Osteoblast (primary cell): ENCODE measurements around the gene ADGRG6. TPM values are rescaled to one million over a fixed set of nuclear protein-coding genes. Genes with fewer than 3 reads are reported as not detected.
"Not testable (repeated sequence)": the region's sequence is repeated elsewhere in the genome, so short reads cannot be mapped to it uniquely, and the experiment has no call there.

Source experiments
- DNase-seq: peaks from one replicate; pipeline ENCODE4 v3.0.0; 2011; ENCODE audit warnings: low spot score, mixed read lengths; ENCODE audit not compliant: insufficient read length; ENCODE audit errors: missing footprints
- H2AFZ ChIP-seq: 2 replicates; pipeline ENCODE4 v1.6.0; 2011; ENCODE audit warnings: mild to moderate bottlenecking, low read length
- H3K27ac ChIP-seq: 2 replicates; pipeline ENCODE4 v1.5.1; 2011; ENCODE audit warnings: mild to moderate bottlenecking, low read depth, low read length, moderate library complexity
- H3K27me3 ChIP-seq: 2 replicates; pipeline ENCODE4 v1.6.0; 2012; ENCODE audit warnings: mild to moderate bottlenecking, control low read depth, inconsistent platforms, low read length, moderate library complexity; ENCODE audit not compliant: insufficient read depth
- H3K36me3 ChIP-seq: 2 replicates; pipeline ENCODE4 v1.5.1; 2011; ENCODE audit warnings: mild to moderate bottlenecking, low read length, control low read depth, moderate library complexity; ENCODE audit not compliant: insufficient read depth
- H3K4me1 ChIP-seq: 2 replicates; pipeline ENCODE4 v1.5.1; 2011; ENCODE audit warnings: mild to moderate bottlenecking, low read length, control low read depth, moderate library complexity; ENCODE audit not compliant: insufficient read depth
- H3K4me2 ChIP-seq: 2 replicates; pipeline ENCODE4 v1.6.0; 2011; ENCODE audit warnings: mild to moderate bottlenecking, low read length; ENCODE audit not compliant: insufficient read depth
- H3K4me3 ChIP-seq: fragments of 200-600 bp; sonication (generic); 3 replicates; pipeline ENCODE4 v1.5.1; 2012; ENCODE audit warnings: mild to moderate bottlenecking, low read length, inconsistent platforms; ENCODE audit not compliant: insufficient read depth
- H3K79me2 ChIP-seq: 2 replicates; pipeline ENCODE4 v1.6.0; 2012; ENCODE audit warnings: mild to moderate bottlenecking, low read length, control low read depth, inconsistent platforms; ENCODE audit not compliant: insufficient read depth
- H3K9me3 ChIP-seq: 2 replicates; pipeline ENCODE4 v1.5.1; 2011; ENCODE audit warnings: low read depth, low read length, control low read depth
- H4K20me1 ChIP-seq: 2 replicates; pipeline ENCODE4 v1.6.0; 2012; ENCODE audit warnings: mild to moderate bottlenecking, low read length, control low read depth; ENCODE audit not compliant: insufficient read depth
- CTCF ChIP-seq: IDR thresholded peaks from 2 replicates; pipeline ENCODE4 v1.5.1; 2011; ENCODE audit warnings: mild to moderate bottlenecking, low read depth, low read length, moderate library complexity; ENCODE audit errors: extremely low read depth
- total RNA-seq: library from RNA; depleted of rRNA; stranded (reverse); fragments of >200 nt; gene quantifications from 2 replicates; pipeline ENCODE4 v1.2.3, GENCODE V29; 2012

ADGRG6 gene
- total RNA-seq, 1 donor = 0.36 TPM

- Histone ChIP-seq H3K4me2 (no peak overlapping the region), H4K20me1 (no peaks in the 10 kb centered on the region), H3K4me1 (no peaks in the 10 kb centered on the region), H3K9me3 (no peaks in the 10 kb centered on the region), H3K27me3 (no peaks in the 10 kb centered on the region), H3K79me2 (no peaks in the 10 kb centered on the region), H2AFZ (no peak overlapping the region), H3K4me3 (no peak overlapping the region), H3K27ac (no peak overlapping the region), H3K36me3 (no peaks in the 10 kb centered on the region)
- TF ChIP-seq CTCF = no peak
- no peak for DNase-seq
Observed at GRCh38 chr6:142276256-142276655, 25.6 kb upstream of the ADGRG6 start.

GRCh38 chr6:142279350-142280180 lies 22.2 kb upstream of the ADGRG6 start:
- Histone ChIP-seq H3K9me3 (no peaks in the 10 kb centered on the region), H2AFZ (no peak overlapping the region), H3K4me3 (no peak overlapping the region), H3K4me1 (no peaks in the 10 kb centered on the region), H3K27ac (no peak overlapping the region), H4K20me1 (no peaks in the 10 kb centered on the region), H3K79me2 (no peaks in the 10 kb centered on the region), H3K36me3 (no peaks in the 10 kb centered on the region), H3K4me2 (no peak overlapping the region), H3K27me3 (no peaks in the 10 kb centered on the region)
- no peak for TF ChIP-seq CTCF
- peak; percentile 50 for DNase-seq

DNA sequence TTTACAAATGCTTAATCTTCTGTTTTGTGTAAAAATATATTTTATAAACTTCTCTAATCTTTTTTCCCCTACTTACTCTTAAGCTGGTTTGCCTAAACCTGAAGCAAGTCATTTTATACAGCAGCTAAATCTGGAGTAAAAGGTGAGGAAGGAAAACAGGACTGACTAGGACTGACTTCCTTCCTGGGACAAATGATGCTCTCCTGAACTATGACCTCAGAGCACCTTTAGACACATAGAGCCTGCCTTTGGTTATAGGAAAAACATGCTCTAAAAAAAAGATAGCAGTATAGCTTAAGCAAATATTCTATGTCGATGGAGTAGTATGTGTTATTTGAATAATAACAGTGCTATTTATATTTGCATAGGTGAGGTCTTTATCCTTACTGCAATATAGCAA lies 21.5 kb upstream of the ADGRG6 start:
- no peak overlapping the region for H3K4me3 ChIP-seq
- H3K27ac ChIP-seq = no peak overlapping the region
- H2AFZ ChIP-seq = no peak overlapping the region
- TF ChIP-seq CTCF = no peak
- H3K27me3 ChIP-seq = no peaks in the 10 kb centered on the region
- no peak overlapping the region for H3K4me2 ChIP-seq
- no peaks in the 10 kb centered on the region for H4K20me1 ChIP-seq
- H3K79me2 ChIP-seq = no peaks in the 10 kb centered on the region
- no peaks in the 10 kb centered on the region for H3K9me3 ChIP-seq
- no peaks in the 10 kb centered on the region for H3K36me3 ChIP-seq
- H3K4me1 ChIP-seq = no peaks in the 10 kb centered on the region
- no peak for DNase-seq

DNA sequence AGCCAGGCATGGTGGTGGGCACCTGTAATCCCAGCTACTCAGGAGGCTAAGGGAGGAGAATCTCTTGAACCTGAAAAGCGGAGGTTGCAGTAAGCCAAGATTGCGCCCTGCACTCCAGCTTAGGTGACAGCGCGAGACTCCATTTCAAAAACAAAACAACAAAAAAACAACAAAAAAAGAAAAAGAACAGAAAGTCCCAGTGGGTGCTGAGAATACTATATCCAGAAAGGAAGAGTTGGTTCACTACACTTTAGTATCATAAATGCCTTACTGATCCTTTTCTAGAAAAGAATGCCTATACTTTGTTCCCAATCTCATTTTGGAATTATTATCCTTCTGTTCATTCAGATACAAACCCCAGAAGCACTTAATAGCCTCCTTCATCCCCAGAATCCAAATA lies 20.9 kb upstream of the ADGRG6 start:
- no peaks in the 10 kb centered on the region for H3K27me3 ChIP-seq
- H3K9me3 ChIP-seq = no peaks in the 10 kb centered on the region
- no peaks in the 10 kb centered on the region for H3K4me1 ChIP-seq
- H4K20me1 ChIP-seq = no peaks in the 10 kb centered on the region
- no peak overlapping the region for H3K27ac ChIP-seq
- H3K79me2 ChIP-seq = no peaks in the 10 kb centered on the region
- no peaks in the 10 kb centered on the region for H3K36me3 ChIP-seq
- no peak overlapping the region for H2AFZ ChIP-seq
- H3K4me3 ChIP-seq = no peak overlapping the region
- DNase-seq = no peak
- no peak for TF ChIP-seq CTCF
- H3K4me2 ChIP-seq = no peak overlapping the region

GRCh38 chr6:142283138-142283537 lies 18.7 kb upstream of the ADGRG6 start:
- H3K9me3 ChIP-seq, H3K27ac ChIP-seq, H3K4me2 ChIP-seq, H4K20me1 ChIP-seq, H2AFZ ChIP-seq, H3K79me2 ChIP-seq, H3K27me3 ChIP-seq, H3K36me3 ChIP-seq, H3K4me3 ChIP-seq, DNase-seq, H3K4me1 ChIP-seq: not testable (repeated sequence)
